AG20443 (cell line): ENCODE results near the gene MBD3L1.

Source experiments
- DNase-seq: peaks from one replicate; pipeline ENCODE4 v3.0.0; 2012; ENCODE audit warnings: low spot score, mixed read lengths

MBD3L1 gene

GRCh38 chr19:8880868-8881488 is 48.8 kb downstream of the MBD3L1 start:
- DNase-seq = no peak

DNA sequence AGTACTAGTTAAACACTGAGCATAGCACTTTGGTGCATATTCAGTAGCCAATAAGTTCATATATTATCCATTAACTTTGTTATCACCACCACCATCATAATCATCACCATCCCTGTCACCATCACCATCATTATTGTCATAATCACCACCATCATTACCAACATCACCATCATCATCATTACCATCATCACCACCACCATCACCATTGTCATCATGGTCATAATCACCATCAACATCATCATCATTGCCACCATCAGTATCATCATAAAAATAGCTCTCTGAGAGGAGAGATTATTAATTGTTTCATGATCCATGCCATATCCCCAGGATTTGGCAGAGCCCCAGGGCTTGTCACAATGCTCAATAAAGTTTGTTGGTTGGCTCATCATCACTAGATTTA is 49.3 kb downstream of the MBD3L1 start:
- DNase-seq = no peak

DNA sequence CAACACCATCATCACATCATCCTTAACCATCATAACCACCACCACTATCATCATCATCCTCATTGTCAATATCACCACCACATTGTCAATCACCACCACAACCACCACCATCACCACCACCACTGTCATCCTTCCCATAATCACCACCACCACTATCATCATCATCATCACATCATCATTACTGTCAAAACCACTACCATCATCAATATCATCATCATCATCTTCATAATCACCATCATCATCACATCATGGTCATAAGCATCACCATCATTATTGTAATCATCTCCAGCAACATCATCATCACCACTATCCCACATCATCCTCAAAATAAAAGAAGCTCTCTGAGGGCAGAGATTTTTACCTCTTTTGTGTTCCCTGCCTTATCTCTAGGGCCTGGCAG is 52.2 kb downstream of the MBD3L1 start:
- DNase-seq = no peak

DNA sequence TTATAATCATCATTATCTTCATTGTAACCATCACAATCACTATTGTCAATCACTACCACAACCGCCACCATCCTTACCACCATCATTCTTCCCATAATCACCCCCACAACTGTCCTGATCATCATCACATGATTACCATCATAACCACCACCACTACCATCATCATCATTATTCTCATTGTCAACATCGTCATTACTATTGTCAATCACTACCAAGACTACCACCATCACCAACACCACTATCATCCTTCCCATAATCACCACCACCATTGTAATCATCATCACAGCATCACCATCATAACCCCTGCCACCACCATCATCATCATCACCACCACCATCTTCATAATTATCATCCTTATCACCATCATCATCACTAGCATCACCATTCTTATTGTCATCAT is 55.2 kb downstream of the MBD3L1 start:
- DNase-seq = no peak

- no peak for DNase-seq
These were observed 58.1 kb downstream of the MBD3L1 start for GRCh38 chr19:8890260-8890659.
